GM21825 (cell line): ENCODE data around the gene NPBWR2.
A peak's percentile ranks its signal among the peaks of the same experiment; 100 is the strongest.

Experiments used
- ATAC-seq: cut with Tn5 transposase; IDR thresholded peaks from one replicate; pipeline ENCODE4 v1.9.1; 2021; ENCODE audit warnings: mild to moderate bottlenecking, moderate library complexity; ENCODE audit not compliant: unreplicated experiment

The NPBWR2 gene

GRCh38 chr20:64074184-64074789, 33.1 kb downstream of the NPBWR2 start:
- ATAC-seq: no peak

DNA sequence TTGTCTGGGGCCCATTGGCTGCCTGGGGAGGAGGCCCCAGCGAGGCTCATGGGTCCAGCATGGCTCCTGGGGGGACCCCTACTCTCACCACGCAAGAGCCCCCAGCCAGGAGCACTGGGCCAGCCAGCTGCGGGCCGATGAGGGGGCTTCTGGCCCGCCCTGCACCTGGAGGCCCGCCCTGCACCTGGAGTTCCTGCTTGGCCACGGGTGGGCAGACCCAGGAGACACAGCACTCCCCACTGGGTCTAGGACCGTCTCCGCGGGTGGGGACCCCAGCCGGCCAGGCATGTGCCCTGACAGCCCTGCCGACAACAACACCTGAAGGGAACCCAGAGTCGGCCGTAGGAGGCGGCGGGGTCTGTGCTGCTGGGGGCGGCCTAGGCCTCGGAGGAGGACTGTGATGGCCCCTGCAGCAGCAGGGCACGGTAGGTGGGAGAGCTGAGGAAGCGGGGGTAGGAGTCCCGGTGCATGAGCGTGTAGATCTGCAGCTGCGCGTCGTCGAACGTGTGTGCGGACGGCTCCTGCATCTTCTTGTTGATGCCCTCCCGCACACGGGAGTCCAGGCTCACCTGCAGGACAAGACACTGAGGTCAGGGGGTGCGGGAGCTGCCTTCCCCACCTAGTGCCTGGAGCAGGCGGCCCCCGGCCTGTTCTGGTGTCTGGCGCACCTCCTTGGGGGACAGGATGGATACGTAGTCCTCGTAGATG, 33.7 kb downstream of the NPBWR2 start:
- no peak for ATAC-seq

DNA sequence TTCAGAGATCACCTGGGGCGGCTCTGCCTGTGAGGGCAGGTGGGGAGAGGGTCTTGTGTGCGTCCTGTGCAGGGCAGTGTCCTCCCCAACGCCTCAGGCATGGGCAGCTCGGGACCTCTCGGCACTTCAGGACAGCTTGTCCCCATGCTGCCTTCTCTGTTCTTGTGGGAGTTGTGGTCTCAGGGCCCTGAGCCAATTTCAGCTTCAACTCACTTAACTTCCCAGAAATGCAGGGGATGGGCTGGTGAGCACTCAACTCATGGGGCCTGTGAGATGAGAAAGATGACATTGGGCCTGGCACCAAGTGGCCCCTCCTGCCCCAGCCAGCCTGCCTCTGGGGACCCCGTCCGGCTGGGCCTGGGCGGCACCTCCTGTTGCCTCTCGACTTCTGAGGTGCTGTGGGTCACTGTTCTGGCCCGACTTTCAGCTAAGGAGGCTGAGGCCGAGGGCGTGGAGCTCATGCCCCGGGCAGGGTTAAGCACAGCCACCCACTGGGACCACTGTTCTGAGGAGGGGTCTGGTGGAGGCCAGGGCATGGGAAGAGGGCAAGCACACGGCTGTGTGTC, 34.8 kb downstream of the NPBWR2 start:
- ATAC-seq: no peak

DNA sequence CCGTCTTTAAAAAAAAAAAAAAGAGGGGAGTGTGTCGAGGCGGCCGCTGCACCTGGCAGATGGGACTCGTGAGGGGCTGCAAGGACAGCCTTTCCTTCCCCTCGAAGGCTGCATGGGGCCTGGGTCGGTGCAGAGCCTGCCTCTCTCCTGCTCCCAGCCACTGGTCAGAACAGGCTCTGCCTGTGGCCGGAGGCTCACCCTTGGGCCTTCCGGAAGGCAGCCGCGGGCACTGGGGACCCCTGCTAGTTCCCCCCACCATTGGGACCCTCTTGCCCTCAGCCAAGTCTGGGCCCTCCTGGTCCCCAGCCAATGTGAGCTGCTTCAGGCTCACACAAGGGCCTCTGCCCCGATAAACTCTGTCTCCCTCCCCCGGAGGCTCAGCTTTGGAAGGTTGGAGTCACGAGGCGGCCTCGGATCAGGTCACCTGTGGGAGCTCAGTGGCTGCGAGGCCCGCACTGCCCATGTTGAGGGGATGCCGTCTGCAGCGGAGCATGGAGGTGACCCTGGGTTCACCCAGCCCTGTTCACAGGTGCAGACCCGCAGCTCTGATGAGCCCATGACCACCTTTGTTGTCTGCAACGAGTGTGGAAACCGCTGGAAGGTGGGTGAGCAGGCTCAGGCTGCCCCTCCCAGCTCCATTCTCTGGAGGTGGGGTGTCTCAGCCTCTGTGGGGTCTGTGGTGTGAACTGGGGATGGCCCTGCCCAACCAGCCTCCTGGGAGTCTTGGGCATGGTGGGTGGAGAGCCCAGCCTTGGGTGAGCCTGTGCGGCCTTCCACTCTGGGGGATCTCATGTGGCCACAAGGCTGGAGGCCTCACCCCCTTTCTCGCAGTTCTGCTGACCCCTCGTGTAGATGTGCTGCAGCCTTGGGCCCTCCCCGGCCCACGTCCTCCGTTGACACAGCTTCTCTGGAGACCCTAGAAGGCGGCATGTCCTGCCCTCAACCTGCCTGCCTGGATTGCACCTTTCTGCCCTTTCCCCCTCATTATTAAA, 35.7 kb downstream of the NPBWR2 start:
- no peak for ATAC-seq

DNA sequence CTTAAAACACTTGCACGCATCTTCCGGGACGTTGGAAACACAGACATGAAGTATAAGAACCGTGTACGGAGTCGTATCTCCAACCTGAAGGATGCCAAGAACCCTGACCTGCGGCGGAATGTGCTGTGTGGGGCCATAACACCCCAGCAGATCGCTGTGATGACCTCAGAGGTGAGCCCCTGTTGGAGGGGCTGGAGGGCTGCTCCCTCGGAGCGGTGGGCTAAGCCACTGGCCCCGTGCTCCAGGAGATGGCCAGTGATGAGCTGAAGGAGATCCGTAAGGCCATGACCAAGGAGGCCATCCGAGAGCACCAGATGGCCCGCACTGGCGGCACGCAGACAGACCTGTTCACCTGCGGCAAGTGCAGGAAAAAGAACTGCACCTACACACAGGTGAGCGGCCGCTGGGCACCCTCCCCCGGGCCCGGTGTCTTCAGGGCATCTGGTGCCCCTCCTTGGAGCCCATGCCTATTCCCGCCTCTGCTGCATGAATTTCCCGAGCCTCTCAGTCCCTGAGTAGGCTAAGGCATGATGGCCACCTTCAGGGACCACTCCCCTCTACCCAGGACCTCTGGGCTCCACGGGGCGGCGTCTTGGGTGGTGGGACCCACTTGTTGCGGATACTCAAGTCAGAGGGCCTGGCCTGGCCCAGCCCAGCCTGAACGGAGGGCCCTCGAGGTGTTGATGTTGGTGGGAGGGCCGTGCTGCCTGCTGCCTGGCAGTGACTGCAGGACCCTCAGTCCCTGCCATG, 36.9 kb downstream of the NPBWR2 start:
- ATAC-seq: no peak

DNA sequence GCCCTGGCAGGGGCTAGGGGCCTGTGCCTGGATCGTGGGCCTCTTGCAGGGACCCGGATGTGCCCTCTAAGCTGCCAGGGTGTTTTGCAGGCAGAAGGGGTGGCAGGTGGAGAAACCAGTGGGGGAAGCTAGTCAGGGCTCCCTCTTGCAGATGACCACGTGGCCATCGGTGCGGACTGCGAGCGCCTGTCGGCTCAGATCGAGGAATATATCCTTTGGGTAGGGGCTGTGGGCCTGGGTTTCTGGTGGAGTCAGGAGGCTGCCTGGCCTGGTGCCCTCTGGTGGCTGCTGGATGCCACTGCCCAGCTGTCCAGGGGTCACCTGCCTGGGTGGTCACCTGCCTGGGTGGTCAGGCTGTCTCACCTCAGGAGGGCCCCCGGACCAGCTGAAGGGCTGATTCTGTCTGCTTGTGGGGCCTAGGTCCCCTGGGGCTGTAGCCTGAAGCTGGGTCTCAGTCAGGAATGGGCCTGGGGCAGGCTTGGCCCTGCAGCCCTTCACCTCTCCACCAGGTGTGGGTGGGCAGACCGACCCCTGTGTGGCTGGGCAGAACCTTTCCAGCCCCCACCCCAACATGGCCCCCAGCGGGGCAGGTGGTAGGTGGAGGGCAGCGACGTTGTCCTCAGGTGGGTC, 37.6 kb downstream of the NPBWR2 start:
- no peak for ATAC-seq

GRCh38 chr20:64069209-64069613, 38.2 kb downstream of the NPBWR2 start:
- no peak for ATAC-seq

- ATAC-seq: no peak
Observed at GRCh38 chr20:64068386-64069208, 38.8 kb downstream of the NPBWR2 start.

GRCh38 chr20:64067733-64068307, 39.5 kb downstream of the NPBWR2 start:
- ATAC-seq: no peak

DNA sequence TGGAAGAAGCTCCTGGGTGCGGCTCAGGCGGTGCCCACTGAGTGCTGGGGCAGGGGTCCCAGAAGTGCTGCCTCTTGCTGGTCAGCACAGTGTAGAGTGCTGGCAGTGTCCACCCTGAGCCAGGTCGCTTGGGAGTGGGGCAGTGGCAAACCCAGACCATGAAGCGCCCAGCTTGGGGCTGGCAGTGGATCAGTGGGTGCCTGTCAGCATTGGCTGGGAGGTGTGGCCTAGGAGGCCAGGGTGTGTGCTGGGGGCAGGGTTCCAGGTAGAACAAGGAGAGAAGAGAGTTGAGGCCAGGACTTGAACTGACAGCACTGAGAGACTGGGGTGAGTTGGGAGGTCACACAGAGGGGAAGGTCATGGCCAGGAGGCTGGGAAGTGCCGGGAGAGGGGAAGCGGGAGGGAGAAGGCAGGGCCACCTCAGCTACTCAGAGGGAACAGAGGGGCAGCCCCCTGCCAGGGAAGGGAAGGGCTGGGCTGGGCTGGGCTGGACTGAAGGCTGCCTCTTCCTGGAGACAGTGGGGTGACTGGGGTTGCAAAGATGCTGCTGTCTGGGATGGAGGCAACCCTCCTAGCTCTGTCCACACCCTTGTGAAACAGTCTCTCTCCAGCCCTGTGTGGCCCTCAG, 40.2 kb downstream of the NPBWR2 start:
- no peak for ATAC-seq

DNA sequence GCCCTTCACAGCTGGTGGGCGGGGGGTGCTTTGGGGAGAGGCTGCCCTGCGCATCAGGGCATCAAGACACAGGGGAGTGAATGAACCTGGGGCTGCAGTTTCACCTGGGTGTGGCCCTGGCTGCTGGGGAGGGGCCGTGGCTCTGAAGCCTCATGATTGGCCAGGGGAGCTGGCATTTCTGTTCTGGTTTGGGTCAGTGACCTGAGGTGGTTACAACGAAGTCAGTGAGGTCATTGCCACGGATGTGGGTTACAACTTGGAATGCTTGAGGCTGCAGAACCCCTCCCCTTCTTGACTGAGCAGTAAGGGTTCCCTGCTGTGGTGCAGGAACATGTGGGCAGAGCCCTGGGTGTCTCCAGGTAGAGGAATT, 41.4 kb downstream of the NPBWR2 start:
- ATAC-seq: peak; percentile 42

GRCh38 chr20:64065062-64065973, 42.0 kb downstream of the NPBWR2 start:
- ATAC-seq: no peak

DNA sequence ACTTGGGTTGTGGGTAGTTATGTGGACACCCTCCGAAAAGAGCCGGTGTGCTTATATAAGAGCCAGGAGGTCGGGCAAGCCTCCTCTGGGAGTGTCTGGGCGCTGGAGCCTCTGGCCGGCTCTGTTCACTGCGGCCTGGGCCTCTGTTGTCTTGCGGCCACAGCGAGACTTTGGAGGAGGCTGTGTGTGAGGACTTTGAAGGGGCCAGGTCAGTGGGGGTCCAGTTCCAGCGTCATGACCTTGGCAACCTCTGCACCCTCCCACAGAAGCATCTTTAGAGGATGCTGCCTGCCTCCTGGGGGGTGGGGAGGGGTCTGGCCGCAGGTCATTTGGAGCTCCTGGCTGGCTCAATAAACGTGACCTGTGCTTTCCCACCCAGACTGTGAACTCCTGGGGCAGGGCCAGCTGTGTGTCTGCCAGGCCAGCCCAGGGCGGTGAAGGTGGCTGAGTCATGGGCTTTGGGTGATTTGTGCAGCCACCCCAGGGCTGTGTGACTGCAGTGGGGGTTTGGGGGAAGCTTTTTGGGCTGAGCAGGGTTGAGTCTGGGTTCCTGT, 43.1 kb downstream of the NPBWR2 start:
- ATAC-seq: no peak

DNA sequence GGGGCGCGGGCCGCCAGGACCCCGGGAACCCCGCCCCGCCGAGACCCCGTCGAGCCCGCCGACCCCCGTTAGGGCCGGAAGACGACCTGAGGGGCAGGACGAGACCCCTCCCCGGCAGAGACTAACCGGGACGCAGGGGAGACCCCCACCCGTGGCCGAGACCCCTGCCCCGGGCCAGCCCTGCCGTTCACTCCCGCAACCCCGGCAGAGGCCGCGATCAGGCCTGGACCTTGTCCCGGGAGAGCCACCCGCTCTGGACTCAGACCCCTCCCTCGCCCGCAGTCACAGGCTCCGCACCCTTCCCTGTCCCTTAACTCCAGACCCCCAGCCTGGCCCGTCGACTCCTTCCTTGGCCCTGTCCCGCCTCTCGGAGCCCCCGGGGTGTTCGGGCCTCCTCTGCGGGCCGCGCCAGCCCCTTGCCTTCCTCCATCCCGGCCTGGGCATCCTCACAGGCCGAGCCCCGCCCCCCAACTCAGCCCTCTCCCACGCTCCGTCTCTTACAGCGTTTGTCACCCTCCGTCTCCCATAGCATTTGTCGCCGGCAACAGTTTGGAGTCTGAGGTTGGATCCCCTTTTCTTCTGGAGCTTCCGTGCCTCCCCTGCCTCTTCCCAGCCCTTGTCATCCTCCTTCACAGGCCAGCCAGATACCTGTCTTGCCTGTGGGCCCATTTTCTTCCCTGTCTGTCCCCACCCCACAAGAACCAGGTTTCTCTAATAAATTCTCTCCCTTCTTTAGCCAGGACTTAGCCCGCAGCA, 43.8 kb downstream of the NPBWR2 start:
- no peak for ATAC-seq

- peak; percentile 66 for ATAC-seq
Observed at GRCh38 chr20:64062596-64063388, 44.6 kb downstream of the NPBWR2 start, which contains the start of gene TCEA2. TSS of gene TCEA2 (plus strand) at chr20:64063198. CDS start at chr20:64063313, 115 bp downstream.

DNA sequence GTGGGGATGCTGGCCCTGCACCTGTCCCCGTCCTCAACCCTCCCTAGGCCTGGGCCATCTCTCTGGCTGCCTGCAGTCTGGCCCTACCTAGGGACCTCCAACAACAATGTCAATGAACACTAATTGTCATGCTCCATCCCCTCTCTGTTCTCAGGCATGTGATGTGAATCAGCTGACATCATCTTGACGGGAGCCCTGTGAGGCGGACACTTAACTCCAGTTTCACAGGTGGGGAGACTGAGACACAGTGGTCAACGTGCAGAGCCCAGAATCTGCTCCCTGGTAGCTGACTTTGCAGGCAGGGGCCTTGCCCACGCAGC, 45.1 kb downstream of the NPBWR2 start:
- no peak for ATAC-seq
